Measurements from ENCODE around the gene RFX8.
"Not testable (repeated sequence)": the region's sequence is repeated elsewhere in the genome, so short reads cannot be mapped to it uniquely, and the experiment has no call there.

Gene RFX8

DNA sequence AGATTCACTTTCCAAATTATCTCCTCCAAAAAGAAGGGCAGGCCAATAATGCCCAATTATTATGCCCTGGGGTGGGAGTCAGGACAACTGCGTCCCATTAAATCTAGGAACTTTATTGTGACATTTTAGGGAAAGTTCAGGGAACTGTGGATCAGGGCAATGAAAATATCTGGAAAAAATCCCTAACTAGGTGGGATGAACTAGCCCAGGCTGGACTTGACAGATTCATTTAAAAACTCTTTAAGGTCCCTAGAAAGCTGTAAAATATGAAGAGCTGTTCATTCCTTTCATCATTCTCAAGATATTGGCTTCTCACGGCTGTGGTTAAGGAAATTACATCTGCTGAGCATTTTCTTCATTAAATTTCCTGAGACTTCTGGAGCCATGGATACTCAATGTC lies 95.8 kb downstream of the RFX8 start:
- no peak for DNase-seq (ENCODE audit: low spot score)

DNA sequence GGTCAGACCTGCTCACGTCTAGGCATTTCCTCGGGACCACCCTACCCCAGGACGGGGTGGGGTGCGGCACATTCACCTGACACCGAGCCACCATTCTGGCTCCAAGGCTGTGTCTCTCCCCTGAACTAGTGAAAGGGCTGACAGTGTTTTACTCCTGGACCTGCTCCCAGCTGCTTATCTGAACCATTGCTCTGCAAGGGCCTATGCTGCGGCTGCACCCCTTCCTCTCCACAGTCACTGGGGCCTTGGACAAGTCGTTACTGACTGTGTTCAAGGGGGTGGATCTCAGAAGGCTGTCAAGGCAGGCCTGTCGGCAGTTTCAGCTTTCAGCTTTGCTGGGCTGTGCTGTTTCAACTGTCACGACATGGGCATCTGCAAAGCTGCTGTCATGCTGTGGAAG lies 99.3 kb downstream of the RFX8 start:
- DNase-seq (ENCODE audit: low spot score), result no peak

- no peak for DNase-seq (ENCODE audit: low spot score)
Observed at GRCh38 chr2:101374821-101375561, 99.9 kb downstream of the RFX8 start.

GRCh38 chr2:101372792-101373191 lies 102.1 kb downstream of the RFX8 start:
- DNase-seq (ENCODE audit: low spot score), result no peak

GRCh38 chr2:101371636-101372035 lies 103.3 kb downstream of the RFX8 start:
- no peak for DNase-seq (ENCODE audit: low spot score)

GRCh38 chr2:101369100-101369499 lies 105.8 kb downstream of the RFX8 start:
- DNase-seq (ENCODE audit: low spot score), result no peak

GRCh38 chr2:101368376-101368775 lies 106.5 kb downstream of the RFX8 start:
- DNase-seq (ENCODE audit: low spot score), result no peak

DNA sequence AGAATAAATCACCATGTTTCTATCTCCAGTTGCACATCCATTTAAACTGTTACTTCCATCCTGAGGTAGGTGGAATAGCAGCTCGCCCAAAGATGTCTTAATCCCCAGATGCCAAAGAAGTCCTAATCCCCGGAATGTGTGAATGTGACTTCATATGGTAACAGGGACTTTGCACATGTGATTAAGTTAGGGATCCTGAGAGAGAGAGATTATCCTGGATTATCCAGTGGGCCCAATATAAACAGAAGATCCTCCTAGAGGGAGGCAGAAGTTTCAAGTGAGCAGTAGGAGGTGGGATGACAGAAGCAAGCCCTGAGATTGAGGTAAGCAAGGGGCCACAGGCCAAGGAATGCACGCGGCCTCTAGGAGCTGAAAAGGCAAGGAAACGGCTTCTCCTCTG lies 107.4 kb downstream of the RFX8 start:
- no peak for DNase-seq (ENCODE audit: low spot score)

DNA sequence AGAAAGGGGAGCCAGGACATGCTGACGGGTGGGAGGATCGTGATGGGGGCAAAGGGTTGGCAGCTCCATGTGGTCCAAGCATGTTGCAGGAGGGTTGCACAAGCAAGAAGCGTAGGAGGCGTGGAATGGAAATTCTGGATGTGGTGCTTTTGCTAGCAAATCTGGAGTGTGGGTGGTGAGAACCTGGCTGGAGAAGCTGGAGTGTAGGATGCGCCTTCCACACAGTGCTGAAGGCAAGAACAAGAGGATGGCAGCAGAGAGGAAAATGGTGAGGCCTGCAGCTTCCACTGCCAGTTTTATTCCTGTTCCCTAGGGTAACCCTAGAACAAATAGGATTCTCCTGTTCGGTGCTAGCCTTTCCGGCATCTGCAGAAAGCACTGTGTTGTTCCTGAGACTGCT lies 110.0 kb downstream of the RFX8 start:
- DNase-seq (ENCODE audit: low spot score), result no peak

GRCh38 chr2:101362777-101363176 lies 112.1 kb downstream of the RFX8 start:
- DNase-seq (ENCODE audit: low spot score), result no peak

DNA sequence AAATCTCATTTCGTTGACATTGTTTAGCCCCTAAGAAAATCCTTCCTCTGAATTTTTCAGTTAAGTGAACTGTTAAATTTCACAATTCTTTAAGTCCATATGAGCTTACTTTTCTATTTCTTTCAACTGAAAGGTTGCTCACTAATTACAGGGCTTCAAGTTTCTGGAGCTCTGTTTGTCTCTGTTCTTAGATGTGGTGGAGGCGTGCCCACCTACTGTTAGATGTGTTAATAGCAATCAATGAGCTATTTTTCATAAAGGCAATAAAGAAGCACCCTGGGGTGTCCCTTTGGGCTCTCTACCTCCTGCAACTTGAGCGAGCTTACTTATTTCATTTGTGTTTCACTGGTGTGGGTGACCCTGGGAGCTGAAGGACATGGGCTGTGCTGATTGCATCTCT lies 112.6 kb downstream of the RFX8 start:
- DNase-seq (ENCODE audit: low spot score), result no peak

DNA sequence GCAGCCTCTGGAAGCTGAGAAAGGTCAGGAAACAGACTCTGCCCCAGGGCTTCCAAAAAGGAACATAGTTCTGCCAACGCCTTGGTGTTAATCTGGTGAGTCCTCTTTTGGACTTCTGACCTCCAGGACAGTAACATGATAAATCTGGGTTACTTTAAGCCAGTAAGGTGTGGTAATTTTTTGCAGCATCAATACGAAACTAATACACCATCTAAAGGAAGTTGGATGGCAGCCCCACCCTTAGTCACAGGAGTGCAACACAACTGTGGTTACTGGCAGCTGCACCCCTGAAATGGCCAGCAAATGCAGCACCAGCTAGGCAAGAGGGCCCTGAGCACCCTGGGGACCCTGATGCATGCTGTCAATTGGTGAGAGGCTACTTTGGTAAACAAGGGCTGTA lies 113.4 kb downstream of the RFX8 start:
- DNase-seq (ENCODE audit: low spot score), result no peak

- no peak for DNase-seq (ENCODE audit: low spot score)
Observed at GRCh38 chr2:101361121-101361520, 113.8 kb downstream of the RFX8 start.

DNA sequence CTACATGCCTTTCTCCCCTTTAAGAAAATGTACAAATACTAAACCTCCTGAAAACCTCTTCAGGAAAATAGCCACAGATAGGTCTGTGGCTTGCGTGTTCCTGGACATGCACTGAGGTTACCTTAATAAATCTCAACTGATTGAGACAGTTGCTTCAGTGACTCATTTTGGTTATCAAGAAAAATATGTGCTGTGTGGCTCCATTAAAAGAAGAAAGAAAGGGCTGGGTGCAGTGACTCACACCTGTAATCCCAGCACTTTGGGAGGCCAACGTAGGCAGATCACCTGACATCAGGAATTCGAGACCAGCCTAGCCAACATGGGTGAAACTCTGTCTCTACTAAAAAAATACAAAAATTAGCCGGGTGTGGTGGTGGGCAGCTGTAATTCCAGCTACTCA lies 114.7 kb downstream of the RFX8 start:
- DNase-seq (ENCODE audit: low spot score), result no peak

DNA sequence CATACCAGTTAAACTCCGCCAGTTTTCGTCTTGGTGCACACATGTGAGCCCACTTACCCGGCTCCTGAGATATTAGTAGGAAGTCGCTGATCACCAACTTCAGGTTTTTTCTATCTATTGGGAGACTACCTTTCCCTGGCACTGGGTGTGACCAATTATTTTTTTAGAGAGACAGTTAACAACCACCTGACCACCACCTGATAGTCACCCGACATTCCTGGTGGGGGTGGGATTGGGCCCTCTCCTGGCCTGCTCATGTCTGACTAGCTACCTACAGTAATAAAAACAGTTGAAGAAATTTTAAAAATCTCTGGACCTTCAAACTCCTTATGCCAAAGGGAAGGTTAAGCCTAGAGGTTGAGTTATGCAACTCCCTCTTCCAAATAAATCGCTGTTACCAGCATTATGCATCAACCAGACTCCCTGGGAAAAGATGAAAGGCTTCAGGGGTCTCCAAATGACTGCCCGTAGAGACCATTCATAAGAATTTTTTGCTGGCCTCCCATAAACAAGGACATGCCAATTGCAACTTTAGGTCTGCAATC lies 115.4 kb downstream of the RFX8 start:
- DNase-seq (ENCODE audit: low spot score), result no peak

DNA sequence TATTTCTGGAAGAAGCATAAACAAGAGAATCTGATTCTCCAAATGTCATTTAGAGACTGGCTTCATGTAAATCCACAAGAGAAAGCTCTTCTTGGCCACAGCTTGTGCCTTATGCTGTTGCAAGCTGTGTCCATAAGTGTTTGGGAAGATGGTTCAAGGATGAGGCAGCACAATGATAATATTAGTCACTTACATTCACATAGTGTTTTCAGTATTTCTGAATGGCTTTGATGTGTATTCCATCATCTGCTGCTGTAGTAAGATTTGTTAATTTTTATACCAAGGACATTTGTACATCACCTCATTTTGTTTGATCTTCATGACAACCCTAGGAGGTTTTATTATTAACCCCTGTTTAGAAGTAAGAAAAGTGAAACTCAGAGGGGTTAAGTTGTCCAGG lies 117.5 kb downstream of the RFX8 start:
- peak; percentile 22 for DNase-seq (ENCODE audit: low spot score)

- DNase-seq (ENCODE audit: low spot score), result no peak
Observed at GRCh38 chr2:101356521-101356920, 118.4 kb downstream of the RFX8 start.

- no peak for DNase-seq (ENCODE audit: low spot score)
Observed at GRCh38 chr2:101356055-101356454, 118.9 kb downstream of the RFX8 start.

GRCh38 chr2:101355401-101356054 lies 119.4 kb downstream of the RFX8 start:
- DNase-seq (ENCODE audit: low spot score), result no peak

- no peak for DNase-seq (ENCODE audit: low spot score)
Observed at GRCh38 chr2:101354420-101355311, 120.2 kb downstream of the RFX8 start.

GRCh38 chr2:101352631-101353030 lies 122.3 kb downstream of the RFX8 start:
- DNase-seq (ENCODE audit: low spot score), result not testable (repeated sequence)

- no peak for DNase-seq (ENCODE audit: low spot score)
Observed at GRCh38 chr2:101351207-101351606, 123.7 kb downstream of the RFX8 start.

All from hepatic stellate cell (primary cell).